HL-60 (cell line): ENCODE data around the gene SETBP1.

Experiments
- CTCF ChIP-seq: IDR thresholded peaks from one replicate; pipeline ENCODE4 v1.5.1; 2011; ENCODE audit warnings: low read length, control low read depth, inconsistent platforms; ENCODE audit not compliant: insufficient read depth
- GABPA ChIP-seq: IDR thresholded peaks from 2 replicates; pipeline ENCODE4 v1.6.1; 2012; ENCODE audit warnings: low read depth
- SPI1 ChIP-seq: IDR thresholded peaks from 2 replicates; pipeline ENCODE4 v1.6.1; 2012; ENCODE audit warnings: low read depth, mild to moderate bottlenecking, borderline replicate concordance
- TF ChIP-seq, protein P1 (sequence below): IDR thresholded peaks from 2 replicates; pipeline ENCODE4 v1.6.1; 2012; ENCODE audit warnings: low read depth; ENCODE audit not compliant: insufficient replicate concordance

DNA sequence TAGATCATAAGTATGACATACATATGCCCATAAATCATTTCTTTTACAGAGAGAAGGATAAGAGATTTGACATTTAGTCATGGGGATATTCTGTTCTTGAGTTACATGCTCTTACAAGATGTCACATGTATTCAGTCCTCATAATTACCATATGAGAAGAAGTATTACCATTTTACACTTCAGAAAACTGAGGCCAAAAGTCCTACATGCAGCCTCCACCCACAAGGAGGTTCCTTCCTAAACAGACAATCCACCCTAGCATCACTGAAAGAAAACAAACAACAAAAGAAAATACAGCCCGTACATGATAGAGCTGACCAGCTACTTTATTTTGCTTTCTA, 335.1 kb downstream of the SETBP1 start:
- no peak for TF ChIP-seq CTCF
- no peak for TF ChIP-seq GABPA
- no peak for TF ChIP-seq SPI1
- TF ChIP-seq, protein P1, sequence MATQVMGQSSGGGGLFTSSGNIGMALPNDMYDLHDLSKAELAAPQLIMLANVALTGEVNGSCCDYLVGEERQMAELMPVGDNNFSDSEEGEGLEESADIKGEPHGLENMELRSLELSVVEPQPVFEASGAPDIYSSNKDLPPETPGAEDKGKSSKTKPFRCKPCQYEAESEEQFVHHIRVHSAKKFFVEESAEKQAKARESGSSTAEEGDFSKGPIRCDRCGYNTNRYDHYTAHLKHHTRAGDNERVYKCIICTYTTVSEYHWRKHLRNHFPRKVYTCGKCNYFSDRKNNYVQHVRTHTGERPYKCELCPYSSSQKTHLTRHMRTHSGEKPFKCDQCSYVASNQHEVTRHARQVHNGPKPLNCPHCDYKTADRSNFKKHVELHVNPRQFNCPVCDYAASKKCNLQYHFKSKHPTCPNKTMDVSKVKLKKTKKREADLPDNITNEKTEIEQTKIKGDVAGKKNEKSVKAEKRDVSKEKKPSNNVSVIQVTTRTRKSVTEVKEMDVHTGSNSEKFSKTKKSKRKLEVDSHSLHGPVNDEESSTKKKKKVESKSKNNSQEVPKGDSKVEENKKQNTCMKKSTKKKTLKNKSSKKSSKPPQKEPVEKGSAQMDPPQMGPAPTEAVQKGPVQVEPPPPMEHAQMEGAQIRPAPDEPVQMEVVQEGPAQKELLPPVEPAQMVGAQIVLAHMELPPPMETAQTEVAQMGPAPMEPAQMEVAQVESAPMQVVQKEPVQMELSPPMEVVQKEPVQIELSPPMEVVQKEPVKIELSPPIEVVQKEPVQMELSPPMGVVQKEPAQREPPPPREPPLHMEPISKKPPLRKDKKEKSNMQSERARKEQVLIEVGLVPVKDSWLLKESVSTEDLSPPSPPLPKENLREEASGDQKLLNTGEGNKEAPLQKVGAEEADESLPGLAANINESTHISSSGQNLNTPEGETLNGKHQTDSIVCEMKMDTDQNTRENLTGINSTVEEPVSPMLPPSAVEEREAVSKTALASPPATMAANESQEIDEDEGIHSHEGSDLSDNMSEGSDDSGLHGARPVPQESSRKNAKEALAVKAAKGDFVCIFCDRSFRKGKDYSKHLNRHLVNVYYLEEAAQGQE = no peak
